Body of pancreas (tissue), 4 donors: ENCODE measurements around the gene CEP72.

Experiments used
- CTCF ChIP-seq, 7 experiments: fragments of 450-650 bp in 4 of 7; fragments of 200-600 bp in 3 of 7; sonication (generic) in 3 of 7; IDR thresholded peaks; one replicate each; pipeline ENCODE4 v1.5.1; 2016 to 2019; ENCODE audit warnings: antibody characterized with exemption in 7 of 7
- POLR2A ChIP-seq, 3 donors: fragments of 450-650 bp; IDR thresholded peaks; one replicate each; pipeline ENCODE4 v1.6.1; 2016; ENCODE audit warnings: antibody characterized with exemption in 3 of 3, mild to moderate bottlenecking in 2 of 3

GRCh38 chr5:583645-584044, 28.5 kb upstream of the CEP72 start:
- TF ChIP-seq POLR2A (IDR thresholded peaks at IDR 0.05) (no peak), CTCF (IDR thresholded peaks at IDR 0.05) (no peak)
